Heart right ventricle (tissue), 16 donors: ENCODE results near the gene FN3KRP. TPM values are rescaled to one million over a fixed set of nuclear protein-coding genes. Genes with fewer than 3 reads are reported as not detected.

Source experiments
- ATAC-seq, 8 donors: fragments of 200-7000 bp; cut with Tn5 transposase; one replicate each; pipeline ENCODE4 v1.9.1; 2020; ENCODE audit warnings: mild to moderate bottlenecking in 8 of 8, moderate library complexity in 8 of 8, moderate number of reproducible peaks in 1 of 8
- DNase-seq, 2 donors: peaks; one replicate each; pipeline ENCODE4 v3.0.0-alpha.2; 2020
- H3K27ac ChIP-seq, 10 donors: fragments of 200-600 bp; sonication (generic) in 2 of 10; one replicate each; pipeline versions ENCODE4 v1.5.0 to v1.8.0; 2020 to 2022; ENCODE audit warnings: mild to moderate bottlenecking in 3 of 10
- H3K27me3 ChIP-seq, 7 donors: fragments of 200-600 bp; one replicate each; pipeline ENCODE4 v1.8.0; 2021 to 2022; ENCODE audit warnings: mild to moderate bottlenecking in 2 of 7
- H3K36me3 ChIP-seq, 9 donors: fragments of 200-600 bp; sonication (generic) in 1 of 9; one replicate each; pipeline versions ENCODE4 v1.5.0 to v1.8.0; 2020 to 2022; ENCODE audit warnings: mild to moderate bottlenecking in 2 of 9
- H3K4me1 ChIP-seq, 9 donors: fragments of 200-600 bp; sonication (generic) in 1 of 9; one replicate each; pipeline versions ENCODE4 v1.5.0 to v1.8.0; 2020 to 2022; ENCODE audit warnings: mild to moderate bottlenecking in 4 of 9
- H3K4me3 ChIP-seq, 10 donors: fragments of 200-600 bp; sonication (generic) in 2 of 10; one replicate each; pipeline versions ENCODE4 v1.5.0 to v1.8.0; 2020 to 2022; ENCODE audit warnings: mild to moderate bottlenecking in 7 of 10, moderate library complexity in 2 of 10
- H3K9me3 ChIP-seq, 11 donors: fragments of 200-600 bp in 10 of 11; sonication (generic) in 2 of 11; one replicate each; pipeline versions ENCODE4 v1.5.0 to v1.8.0; 2013 to 2022; ENCODE audit warnings: mild to moderate bottlenecking in 2 of 11, control low read depth in 1 of 11, moderate library complexity in 1 of 11
- CTCF ChIP-seq, 9 donors: fragments of 200-600 bp; sonication (generic) in 2 of 9; IDR thresholded peaks; one replicate each; pipeline versions ENCODE4 v1.5.0 to v1.8.0; 2021 to 2022; ENCODE audit warnings: antibody characterized with exemption in 9 of 9, mild to moderate bottlenecking in 5 of 9, moderate library complexity in 1 of 9
- WGBS, 2 donors: extraction: QIAGEN DNeasy Blood & Tissue Kit; methylation state at CpG; one replicate each; pipeline ENCODE4 v1.1.7; 2013; ENCODE audit warnings: inconsistent platforms in 1 of 2; 5-methylcytosine and 5-hydroxymethylcytosine counted together
- intact Hi-C, 10 donors: fragments of 100-400 bp; cut with DNase I; formaldehyde crosslinking; loops; one replicate each; pipeline versions ENCODE4 v1.11.1 to v1.14.2; 2022
- polyA plus RNA-seq, 2 donors: library from polyadenylated mRNA; stranded (reverse); fragments of 200-250 nt; gene quantifications; one replicate each; pipeline ENCODE4 v1.2.3, GENCODE V29; 2013
- total RNA-seq, 10 donors: library from RNA; stranded (reverse); fragmentation: NEBNext Ultra II Directional in 3 of 10; extraction: Animal tissue kit (Norgen Biotek cat#: 25700) in 3 of 10; gene quantifications; one replicate each; pipeline versions ENCODE4 v1.2.1 to v1.2.4, GENCODE V29; 2021 to 2023
- donor health status: Arrhythmogenic right ventricular cardiomyopathy.
- donor health status: ischemic (EF 13 %, LVEDD 7.1; RV severe dilation, severe dysfunction).
- donor health status: healthy with polysubstance abuse.
- donor health status: DM: no; HTN: yes; CAD: no.
- donor health status: DM: no; HTN: no; CAD: no.
- donor health status: ischemic (EF 25% LVEDD 6.9; RV normal size, moderate dysfunction).
- donor health status: ischemic (EF 25% LVEDD 5.7; RV mildly dilated, moderate dysfunction).
- donor health status: healthy.
- donor health status: DM: yes; HTN: yes; CAD: no.
- donor health status: Ischemic cardiomyopathy.
- donor health status: ischemic (EF 35%, LVEDD 5.7; RV mildly dilated, moderate dysfunction).
- donor health status: nonischemic (EF 11% LVEDD 7.7; RV severe dilation, severe dysfunction).
- donor health status: DM: yes; HTN: yes; CAD: no.
- donor health status: PGD.
- donor health status: ischemic (EF 29% LVEDD 5.4; RV normal size, mild dysfunction).
- donor health status: nonischemic (EF 23%, LVEDD 6.1; RV moderate dilation, normal function).

Gene FN3KRP
- total and polyA plus RNA-seq, 12 donors, result 10.3 to 21.5 (median 15.3) TPM

GRCh38 chr17:82752371-82753200 lies 36.1 kb downstream of the FN3KRP start:
- intact Hi-C loops, result loop anchor here in 2 of 10 donors (10.0 kb wide), 2 partner anchors 88 to 98 kb away; no protein-coding TSS in a partner anchor
- Histone ChIP-seq H3K27me3 (no peaks in the 10 kb centered on the region), H3K4me3 (peak overlapping the region; percentile 68 to 97 (median 92)), H3K4me1 (peaks cover 3 to 25% (median 13%) of the 10 kb centered on the region in 9 donors), H3K9me3 (no peaks in the 10 kb centered on the region), H3K27ac (peak overlapping the region; percentile 23 to 91 (median 86)), H3K36me3 (peaks cover 0 to 20% (median 0%) of the 10 kb centered on the region in 9 donors)
- TF ChIP-seq CTCF (IDR thresholded peaks at IDR 0.05), result no peak
- ATAC-seq (peak in 6 of 8 donors; percentile 1 to 36 (median 8)), DNase-seq (peak; percentile 19 to 38)
- 1 to 2% methylated on average over 58 to 72 of the region's 72 CpGs for WGBS, 2 donors

- DNase-seq (no peak), ATAC-seq (no peak)
- 34 to 42% methylated on average over 8 of the region's 8 CpGs for WGBS, 2 donors
- intact Hi-C loops, result loop anchor here in 2 of 10 donors (10.0 kb wide), 2 partner anchors 88 to 98 kb away; no protein-coding TSS in a partner anchor
- no peak for TF ChIP-seq CTCF (IDR thresholded peaks at IDR 0.05)
- peak overlapping the region in 7 of 10 donors; percentile 77 to 97 (median 92) for H3K4me3 ChIP-seq
- H3K27me3 ChIP-seq, result no peaks in the 10 kb centered on the region
- no peak overlapping the region for H3K27ac ChIP-seq
- peaks cover 0 to 24% (median 0%) of the 10 kb centered on the region in 9 donors for H3K36me3 ChIP-seq
- H3K4me1 ChIP-seq, result peaks cover 3 to 25% (median 13%) of the 10 kb centered on the region in 9 donors
- no peaks in the 10 kb centered on the region for H3K9me3 ChIP-seq
These were observed 36.6 kb downstream of the FN3KRP start for GRCh38 chr17:82753201-82753464.

GRCh38 chr17:82754297-82755208 lies 38.0 kb downstream of the FN3KRP start:
- H3K27ac ChIP-seq, result no peak overlapping the region
- ATAC-seq (no peak), DNase-seq (no peak)
- H3K9me3 ChIP-seq, result no peaks in the 10 kb centered on the region
- TF ChIP-seq CTCF (IDR thresholded peaks at IDR 0.05), result no peak
- H3K4me1 ChIP-seq, result peaks cover 3 to 25% (median 13%) of the 10 kb centered on the region in 9 donors
- H3K4me3 ChIP-seq, result no peak overlapping the region
- intact Hi-C loops, result loop anchor here in 2 of 10 donors (10.0 kb wide), 2 partner anchors 90 to 100 kb away; no protein-coding TSS in a partner anchor
- peaks cover 0 to 18% (median 0%) of the 10 kb centered on the region in 9 donors for H3K36me3 ChIP-seq
- WGBS, 2 donors, result 90 to 92% methylated on average over 19 of the region's 19 CpGs
- no peaks in the 10 kb centered on the region for H3K27me3 ChIP-seq

GRCh38 chr17:82756166-82756565 lies 39.7 kb downstream of the FN3KRP start:
- TF ChIP-seq CTCF (IDR thresholded peaks at IDR 0.05), result no peak
- intact Hi-C loops, result loop anchor here in 2 of 10 donors (10.0 kb wide), 2 partner anchors 91 to 101 kb away; no protein-coding TSS in a partner anchor
- 85% methylated on average over 7 of the region's 7 CpGs for WGBS, 2 donors
- H3K4me3 ChIP-seq, result no peak overlapping the region
- ATAC-seq, result no peak
- no peaks in the 10 kb centered on the region for H3K27me3 ChIP-seq
- no peak for DNase-seq
- H3K9me3 ChIP-seq, result no peaks in the 10 kb centered on the region
- H3K4me1 ChIP-seq, result peaks cover 3 to 25% (median 13%) of the 10 kb centered on the region in 9 donors
- peaks cover 0 to 30% (median 0%) of the 10 kb centered on the region in 9 donors for H3K36me3 ChIP-seq
- H3K27ac ChIP-seq, result no peak overlapping the region
